ENCODE data around the gene CHAC1.

- TF ChIP-seq, protein P1, sequence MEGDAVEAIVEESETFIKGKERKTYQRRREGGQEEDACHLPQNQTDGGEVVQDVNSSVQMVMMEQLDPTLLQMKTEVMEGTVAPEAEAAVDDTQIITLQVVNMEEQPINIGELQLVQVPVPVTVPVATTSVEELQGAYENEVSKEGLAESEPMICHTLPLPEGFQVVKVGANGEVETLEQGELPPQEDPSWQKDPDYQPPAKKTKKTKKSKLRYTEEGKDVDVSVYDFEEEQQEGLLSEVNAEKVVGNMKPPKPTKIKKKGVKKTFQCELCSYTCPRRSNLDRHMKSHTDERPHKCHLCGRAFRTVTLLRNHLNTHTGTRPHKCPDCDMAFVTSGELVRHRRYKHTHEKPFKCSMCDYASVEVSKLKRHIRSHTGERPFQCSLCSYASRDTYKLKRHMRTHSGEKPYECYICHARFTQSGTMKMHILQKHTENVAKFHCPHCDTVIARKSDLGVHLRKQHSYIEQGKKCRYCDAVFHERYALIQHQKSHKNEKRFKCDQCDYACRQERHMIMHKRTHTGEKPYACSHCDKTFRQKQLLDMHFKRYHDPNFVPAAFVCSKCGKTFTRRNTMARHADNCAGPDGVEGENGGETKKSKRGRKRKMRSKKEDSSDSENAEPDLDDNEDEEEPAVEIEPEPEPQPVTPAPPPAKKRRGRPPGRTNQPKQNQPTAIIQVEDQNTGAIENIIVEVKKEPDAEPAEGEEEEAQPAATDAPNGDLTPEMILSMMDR (conservative IDR thresholded peaks at IDR 0.05), result no peak
- TF ChIP-seq EZH2 (IDR thresholded peaks at IDR 0.05; ENCODE audit: low read depth), result no peak
Measured at GRCh38 chr15:40960925-40961324, 7.7 kb downstream of the CHAC1 start.

Data from PC-9 (cell line).